ENCODE measurements around the gene GNG14.
A peak's percentile ranks its signal among the peaks of the same experiment; 100 is the strongest.

The GNG14 gene

DNA sequence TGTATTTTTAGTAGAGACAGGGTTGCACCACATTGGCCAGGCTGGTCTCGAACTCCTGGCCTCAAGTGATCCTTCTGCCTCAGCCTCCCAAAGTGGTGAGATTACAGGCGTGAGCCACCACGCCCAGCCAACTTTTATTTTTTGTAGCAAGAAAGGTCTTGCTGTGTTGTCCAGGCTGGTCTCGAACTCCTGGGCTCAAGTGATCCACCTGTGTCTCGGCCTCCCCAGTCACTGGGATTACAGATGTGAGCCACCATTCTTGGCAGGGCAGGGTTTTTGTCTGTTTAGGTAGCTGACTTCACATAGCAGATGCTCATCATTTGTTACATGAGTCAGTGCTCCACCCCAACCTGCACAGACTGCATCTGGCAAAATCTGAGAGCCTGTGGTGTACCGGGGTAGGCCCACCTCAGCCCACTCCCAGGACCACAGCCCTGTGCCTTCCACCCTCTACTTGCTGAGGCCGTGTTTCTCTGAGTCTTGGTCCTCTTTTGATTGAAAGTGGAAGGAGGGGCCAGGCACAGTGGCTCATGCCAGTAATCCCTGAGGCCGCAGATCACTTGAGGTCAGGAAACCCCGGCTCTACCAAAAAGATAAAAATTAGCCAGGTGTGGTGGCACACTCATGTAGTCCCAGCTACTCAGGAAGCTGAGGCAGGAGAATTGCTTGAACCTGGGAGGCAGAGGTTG lies 40.1 kb downstream of the GNG14 start:
- DNase-seq, result peak; percentile 47

DNA sequence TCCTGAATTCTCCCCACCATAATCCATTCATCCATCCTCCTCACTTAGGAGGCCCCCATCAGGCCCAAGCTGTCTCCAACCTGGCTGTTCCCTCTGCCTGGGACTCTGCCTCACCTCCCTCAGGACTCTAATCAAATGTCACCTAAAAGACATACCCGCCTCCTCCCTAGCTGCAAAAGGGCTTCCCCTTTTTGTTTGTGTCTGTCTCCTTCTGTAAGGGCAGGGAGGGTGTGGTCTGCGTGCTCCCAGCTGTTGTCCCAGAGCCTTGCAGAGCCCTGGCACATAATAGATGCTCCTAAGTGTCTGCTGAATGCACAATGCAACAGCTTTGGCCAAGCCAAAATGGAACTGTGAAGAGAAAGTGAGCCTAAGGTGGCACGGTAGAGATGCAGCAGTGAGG lies 42.3 kb downstream of the GNG14 start:
- DNase-seq, result no peak

DNA sequence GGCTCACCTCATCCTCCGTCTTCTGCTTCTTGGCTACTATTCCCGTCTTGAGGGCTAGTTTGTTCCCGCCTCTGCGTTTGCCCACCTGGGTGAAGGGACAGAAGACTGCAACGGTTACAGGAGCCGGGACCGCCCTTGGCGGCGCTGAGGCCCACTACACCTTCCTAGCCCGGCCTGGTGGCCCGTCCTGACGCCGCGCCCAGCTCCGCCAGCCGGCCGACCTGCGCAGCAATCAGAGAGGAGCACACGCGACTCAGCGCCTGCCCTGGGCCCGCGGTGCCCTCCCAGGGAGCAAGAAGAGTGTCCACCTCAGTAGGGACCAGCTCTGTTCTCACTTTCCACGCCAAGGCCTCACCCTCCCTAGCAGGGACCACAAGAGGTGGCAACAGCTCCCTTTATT lies 43.5 kb downstream of the GNG14 start:
- no peak for DNase-seq

DNA sequence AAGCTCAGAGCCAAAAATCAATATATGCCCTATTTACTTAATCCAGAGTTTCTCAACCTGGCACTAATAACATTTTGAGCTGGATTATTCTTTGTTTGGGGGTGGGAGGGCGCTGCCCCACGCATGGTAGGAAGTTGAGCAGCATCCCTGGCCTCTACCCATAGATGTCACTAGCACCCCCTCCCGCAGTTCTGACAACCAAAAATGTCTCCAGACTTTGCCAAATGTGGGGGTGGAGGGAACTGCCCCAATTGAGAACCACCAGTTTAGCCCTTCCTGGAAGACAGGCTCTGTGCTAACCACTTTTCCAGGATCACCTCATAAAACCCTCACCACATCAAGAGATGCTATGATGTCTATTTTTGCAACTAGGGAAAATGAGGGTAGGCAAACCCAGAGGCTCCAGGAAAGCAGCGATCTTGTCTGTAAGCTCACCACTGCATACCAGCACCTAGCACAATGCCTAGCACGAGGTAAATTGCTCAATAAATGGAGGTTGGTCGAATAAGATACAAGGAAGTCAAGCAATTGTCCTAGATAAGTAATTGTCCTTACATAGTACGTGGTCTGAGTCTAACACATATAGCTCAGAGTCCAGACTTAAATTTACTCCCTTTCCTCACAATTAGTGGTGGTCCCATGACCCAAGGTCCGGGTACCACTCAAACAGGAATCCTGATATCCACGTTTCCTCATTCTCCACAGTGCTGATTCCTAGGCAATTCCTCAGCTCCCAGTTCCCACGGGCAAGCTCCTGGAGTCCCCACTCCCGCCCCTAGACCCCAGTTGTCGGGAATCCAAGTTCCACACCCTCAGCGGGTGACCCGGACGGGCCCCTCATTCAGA lies 45.8 kb downstream of the GNG14 start:
- peak; percentile 69 for DNase-seq

DNA sequence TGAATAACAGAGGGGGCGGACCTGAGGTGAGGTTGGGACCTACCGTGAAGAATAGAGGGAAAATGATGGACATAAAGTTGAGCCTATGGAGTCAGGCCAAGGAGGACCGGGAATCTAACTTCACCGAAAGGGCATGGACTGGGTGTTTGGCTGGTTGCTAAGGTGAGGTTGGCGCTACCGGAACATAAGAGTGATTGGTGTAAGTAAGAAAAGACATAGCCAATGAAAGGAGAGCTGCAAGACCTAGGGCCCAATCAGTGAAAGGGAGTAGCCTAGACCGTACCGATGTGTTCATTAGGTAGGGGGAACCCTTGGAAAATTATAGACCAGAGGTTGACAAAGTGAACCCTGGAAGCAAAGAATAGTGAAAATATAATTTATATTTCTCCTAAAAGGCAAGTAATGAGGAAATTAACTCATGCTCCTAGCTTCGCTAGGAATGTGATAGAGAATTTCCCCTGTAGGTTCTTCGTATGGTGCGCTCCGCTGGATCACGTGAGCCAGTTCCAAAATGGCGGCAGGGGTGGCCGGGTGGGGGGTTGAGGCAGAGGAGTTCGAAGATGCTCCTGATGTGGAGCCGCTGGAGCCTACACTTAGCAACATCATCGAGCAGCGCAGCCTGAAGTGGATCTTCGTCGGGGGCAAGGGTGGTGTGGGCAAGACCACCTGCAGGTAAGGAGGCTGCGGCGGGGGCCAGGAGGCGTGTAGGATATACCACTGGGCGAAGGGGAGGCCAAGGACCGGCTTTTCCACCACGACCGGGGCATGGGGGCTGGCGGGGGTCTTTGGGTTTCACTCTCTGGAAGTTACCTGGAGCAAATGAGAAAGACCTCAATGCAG lies 49.4 kb downstream of the GNG14 start, which contains the start of gene GET3:
TSS of gene GET3 (plus strand) at position 503 of the 840 bp plus-strand sequence. CDS start at position 512, 9 bp downstream.
- peak; percentile 100 for DNase-seq

DNA sequence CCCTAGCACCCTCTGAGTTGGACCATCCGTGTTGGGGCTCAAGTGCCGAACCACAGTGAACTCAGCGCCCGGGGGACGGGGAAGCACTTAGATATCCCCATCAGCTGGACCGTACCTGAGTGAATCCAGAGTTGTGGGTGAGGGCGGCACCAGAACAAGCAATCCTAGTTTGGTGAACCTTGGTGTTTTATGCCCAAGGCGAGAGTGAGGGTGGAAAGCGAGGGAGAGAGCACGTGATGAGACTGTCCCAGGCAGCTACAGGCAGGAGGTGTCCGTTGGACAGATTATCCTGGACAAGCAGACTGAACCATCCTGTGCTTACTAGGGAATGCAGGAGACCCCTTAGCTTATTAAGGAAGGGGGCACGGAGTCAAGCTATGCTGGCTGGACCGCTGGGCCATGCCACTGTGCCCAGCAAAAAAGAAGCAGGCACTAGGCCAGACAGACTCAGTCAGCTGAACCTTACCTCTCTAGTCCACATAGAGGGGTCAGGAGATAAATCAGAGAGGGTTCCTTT lies 50.1 kb downstream of the GNG14 start:
- DNase-seq, result no peak
